SK-MEL-5 (cell line): ENCODE data around the gene QSOX1. TPM values are rescaled to one million over a fixed set of nuclear protein-coding genes. Genes with fewer than 3 reads are reported as not detected.

Experiments used
- DNase-seq: peaks from one replicate; pipeline ENCODE4 v3.0.0-alpha.2; 2016; ENCODE audit warnings: low read depth, low spot score
- in situ Hi-C: cut with HindIII; loops from 2 replicates; pipeline ENCODE4 v1.10.0; 2016; ENCODE audit warnings: low sequenced_read_pairs, high pct_unique_total_duplicates, low pct_unique_long_range_greater_than_20kb
- total RNA-seq: library from RNA; depleted of rRNA; stranded (reverse); fragments of >200 nt; shearing (Covaris generic); gene quantifications from 2 replicates; pipeline ENCODE4 v1.2.3, GENCODE V29; 2014

The QSOX1 gene
- total RNA-seq, 1 experiment from 2014 or later: 66.9 TPM

- in situ Hi-C loops: no loop called here
- DNase-seq: peak; percentile 59
Measured at GRCh38 chr1:180181048-180181447, 26.4 kb downstream of the QSOX1 start.

GRCh38 chr1:180181996-180182642 lies 27.4 kb downstream of the QSOX1 start:
- no peak for DNase-seq
- in situ Hi-C loops: no loop called here

- no peak for DNase-seq
- in situ Hi-C loops: no loop called here
Measured at GRCh38 chr1:180182643-180183311, 28.1 kb downstream of the QSOX1 start.

DNA sequence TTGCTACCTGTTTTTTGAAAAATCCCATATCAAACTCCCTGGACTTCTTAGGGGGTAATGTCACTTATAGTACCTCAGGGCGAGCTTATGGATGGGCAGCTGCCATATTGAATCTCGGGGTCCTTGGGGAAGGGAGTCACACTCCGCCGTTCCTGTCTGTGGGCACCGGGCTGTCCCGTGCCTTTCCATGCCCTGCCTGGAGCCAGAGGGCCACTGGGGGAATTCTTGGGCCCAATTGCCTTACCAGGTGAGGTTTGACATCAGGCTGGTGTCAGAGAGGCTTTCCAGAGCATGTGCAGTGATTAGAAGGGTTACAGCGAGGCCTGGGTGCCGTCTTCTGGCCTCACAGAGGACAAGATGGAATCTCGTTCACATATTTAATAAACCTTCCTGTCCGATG lies 28.8 kb downstream of the QSOX1 start:
- in situ Hi-C loops: no loop called here
- DNase-seq: no peak

- in situ Hi-C loops: no loop called here
Measured at GRCh38 chr1:180184041-180184440, 29.4 kb downstream of the QSOX1 start.

DNA sequence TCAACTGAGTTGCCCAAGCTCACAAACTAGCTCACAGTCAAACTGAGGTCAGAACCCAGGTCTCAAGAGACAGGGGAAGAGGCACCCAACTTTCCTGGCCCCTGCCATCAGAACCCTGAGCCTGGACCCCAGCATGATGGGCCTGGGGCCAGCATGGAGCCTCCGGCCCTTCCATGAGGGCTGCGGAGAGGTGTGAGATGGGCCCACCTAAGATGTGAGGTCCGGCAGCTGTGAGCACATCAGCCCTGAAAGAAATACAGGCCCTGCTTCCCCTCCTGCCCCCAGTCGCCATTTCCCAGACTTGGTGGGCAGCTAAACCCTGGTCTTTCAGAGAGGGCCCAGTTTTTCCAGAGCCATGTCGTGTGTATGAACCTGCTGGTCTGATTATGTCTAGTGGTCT lies 30.6 kb downstream of the QSOX1 start:
- in situ Hi-C loops: no loop called here
- DNase-seq: no peak

More at GRCh38 chr1:180184041-180184440, 29.4 kb downstream of the QSOX1 start:
- DNase-seq: no peak

DNA sequence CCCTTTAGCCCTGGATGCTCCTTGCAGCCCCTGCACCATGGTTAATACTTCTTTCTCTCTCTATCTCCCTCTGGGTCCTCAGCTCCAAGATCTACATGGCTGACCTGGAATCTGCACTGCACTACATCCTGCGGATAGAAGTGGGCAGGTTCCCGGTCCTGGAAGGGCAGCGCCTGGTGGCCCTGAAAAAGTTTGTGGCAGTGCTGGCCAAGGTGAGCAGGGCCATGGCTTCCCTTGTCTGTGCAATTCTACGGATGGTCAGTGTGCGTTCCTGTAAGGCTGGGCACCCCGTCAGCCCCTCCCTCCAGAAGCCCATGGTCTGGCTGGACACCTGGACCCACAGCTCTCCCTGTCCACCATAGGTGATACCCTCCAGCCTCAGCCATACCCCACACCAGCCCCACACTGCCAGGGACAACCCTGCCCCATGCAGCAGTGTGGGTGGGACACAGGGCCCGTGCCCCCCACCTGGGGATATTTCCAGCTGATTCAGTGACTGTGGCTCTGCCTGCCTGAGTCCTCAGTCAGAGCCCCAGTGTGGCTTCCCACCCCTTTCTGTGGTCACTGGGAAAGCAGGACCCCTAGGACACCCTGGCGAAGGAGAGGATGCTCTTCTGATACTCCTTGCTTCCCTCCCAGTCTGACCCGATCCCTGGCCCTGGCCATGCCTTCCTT lies 31.4 kb downstream of the QSOX1 start:
- no peak for DNase-seq
- in situ Hi-C loops: no loop called here

DNA sequence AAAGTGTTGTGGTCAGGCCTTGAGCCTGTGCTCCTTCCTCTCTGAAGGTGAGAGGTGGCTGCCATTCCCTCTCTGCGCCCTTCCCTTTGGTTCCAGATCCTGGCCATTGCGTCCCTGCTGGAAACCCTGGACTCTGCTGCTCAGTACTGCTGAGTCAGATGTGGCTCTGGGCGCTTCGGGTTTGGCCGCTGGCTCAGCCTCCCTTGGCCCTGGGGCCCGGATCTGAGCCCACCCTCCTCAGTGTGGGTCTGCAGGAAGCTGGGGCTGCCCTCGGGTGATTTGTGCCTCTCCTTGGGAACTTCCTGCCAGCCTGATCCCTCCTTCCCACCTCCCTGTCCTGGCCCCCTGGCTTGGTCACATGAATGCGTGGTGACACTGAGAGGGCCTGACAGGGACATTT lies 32.2 kb downstream of the QSOX1 start:
- DNase-seq: no peak

DNA sequence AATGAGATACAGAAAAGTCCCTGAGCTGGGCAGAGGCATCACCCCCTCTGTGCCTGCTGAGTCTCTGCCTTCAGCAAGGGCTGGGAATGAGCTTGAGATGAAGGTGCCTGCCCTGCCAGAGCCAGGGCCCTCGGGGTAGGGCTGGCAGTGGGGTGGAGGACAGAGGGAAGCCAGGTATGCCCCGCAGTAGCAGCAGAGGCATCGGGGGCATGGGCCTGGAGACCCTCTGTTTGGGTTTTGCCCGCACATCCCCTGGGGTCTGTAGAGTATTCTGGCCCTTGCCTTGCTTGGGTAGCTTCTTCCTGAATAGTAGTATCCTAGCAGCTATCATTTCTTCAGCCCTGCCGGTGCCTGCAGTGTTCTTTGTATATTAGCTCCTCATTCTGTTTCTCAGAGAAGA lies 33.0 kb downstream of the QSOX1 start:
- DNase-seq: no peak
- in situ Hi-C loops: no loop called here

More for the DNA sequence above, 32.2 kb downstream of the QSOX1 start:
- in situ Hi-C loops: no loop called here

DNA sequence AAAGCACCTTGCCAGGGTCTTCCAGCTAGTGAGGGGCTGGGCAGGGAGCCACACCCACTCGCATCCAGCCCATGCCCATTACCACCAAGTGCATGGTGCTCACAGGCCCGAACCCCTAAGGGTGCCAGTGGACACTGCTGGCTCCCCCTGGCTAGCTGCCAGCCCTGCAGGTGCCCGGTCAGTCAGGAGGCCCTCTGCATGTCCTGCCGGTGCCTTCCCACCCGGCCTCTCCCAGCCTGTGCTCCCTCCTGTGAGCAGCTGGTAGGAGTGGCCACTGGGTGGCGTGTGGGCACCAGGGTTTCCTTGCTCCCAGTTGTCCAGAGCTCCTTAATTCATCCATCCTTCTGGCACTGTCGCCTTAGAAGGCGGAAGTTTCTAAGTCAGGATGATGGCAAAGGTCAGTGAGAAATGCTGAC lies 33.4 kb downstream of the QSOX1 start:
- in situ Hi-C loops: no loop called here
- peak; percentile 80 for DNase-seq

- in situ Hi-C loops: no loop called here
- DNase-seq: no peak
Measured at GRCh38 chr1:180188684-180189175, 34.1 kb downstream of the QSOX1 start.

- no peak for DNase-seq
- in situ Hi-C loops: no loop called here
Measured at GRCh38 chr1:180190091-180190490, 35.4 kb downstream of the QSOX1 start.

DNA sequence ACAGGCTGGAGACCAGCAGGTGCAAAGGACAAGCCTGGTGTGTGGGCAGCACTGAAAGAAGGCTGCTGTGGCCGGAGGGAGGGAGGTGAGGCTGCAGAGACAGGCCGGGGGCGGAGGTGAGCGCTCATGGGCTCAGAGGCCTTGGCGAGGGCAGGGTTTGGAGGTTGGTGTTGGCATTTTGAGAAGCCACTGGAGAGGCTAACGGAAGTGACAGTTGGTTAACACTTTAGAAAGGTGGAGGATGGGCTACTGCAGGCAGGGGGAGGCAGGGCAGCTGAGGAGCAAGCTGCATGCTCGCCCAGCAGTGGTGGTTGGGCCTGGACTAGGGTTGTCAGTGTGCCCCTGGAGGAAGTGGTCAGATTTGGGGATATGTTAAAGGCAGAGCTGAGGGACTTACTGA lies 37.5 kb downstream of the QSOX1 start:
- DNase-seq: no peak
- in situ Hi-C loops: no loop called here

DNA sequence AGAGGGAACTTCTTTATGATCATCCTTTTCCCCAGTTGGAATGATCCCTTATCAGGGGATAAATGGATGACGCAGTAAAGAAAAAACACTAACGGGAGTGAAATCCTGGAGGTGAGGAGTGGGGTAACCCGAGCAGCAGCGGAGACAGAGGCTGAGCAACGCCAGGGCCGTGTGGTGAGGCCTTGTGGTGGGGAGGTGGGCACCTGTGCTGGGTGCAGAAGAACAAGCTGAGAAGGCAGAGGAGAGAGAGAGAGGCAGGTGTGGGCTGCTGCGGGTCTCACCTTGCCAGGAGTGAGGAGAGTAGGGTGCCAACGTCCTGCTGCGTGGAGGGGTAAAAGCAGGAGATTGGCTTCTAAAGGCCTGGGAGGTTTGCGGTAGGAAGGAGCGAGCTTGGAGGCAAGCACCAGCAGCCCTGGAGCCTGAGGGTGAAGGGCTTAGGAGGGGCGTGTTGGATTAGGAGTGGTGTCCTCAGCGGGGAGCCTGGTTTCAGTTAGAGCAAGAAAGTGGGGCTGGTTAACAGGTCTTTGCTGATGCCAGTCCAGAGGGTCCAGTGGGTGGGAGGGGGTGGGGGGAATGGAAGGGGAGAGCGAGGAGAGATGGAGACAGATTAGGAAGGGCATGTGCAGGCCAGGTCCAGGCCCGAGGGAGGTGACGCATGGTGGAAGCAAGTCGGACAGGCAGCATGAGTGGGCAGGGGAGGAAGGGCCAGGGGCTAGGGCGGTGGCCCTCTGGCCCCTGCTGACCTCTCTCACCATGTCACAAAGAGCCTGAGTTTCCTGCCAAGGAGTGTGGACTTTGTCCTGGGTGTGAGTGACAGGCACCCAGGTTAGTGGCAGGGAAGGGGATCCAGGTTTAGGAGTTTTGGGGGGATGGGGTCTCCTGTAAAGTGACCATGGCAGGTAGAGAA lies 38.7 kb downstream of the QSOX1 start:
- in situ Hi-C loops: no loop called here
- no peak for DNase-seq

- no peak for DNase-seq
- in situ Hi-C loops: no loop called here
Measured at GRCh38 chr1:180194048-180194425, 39.4 kb downstream of the QSOX1 start.

DNA sequence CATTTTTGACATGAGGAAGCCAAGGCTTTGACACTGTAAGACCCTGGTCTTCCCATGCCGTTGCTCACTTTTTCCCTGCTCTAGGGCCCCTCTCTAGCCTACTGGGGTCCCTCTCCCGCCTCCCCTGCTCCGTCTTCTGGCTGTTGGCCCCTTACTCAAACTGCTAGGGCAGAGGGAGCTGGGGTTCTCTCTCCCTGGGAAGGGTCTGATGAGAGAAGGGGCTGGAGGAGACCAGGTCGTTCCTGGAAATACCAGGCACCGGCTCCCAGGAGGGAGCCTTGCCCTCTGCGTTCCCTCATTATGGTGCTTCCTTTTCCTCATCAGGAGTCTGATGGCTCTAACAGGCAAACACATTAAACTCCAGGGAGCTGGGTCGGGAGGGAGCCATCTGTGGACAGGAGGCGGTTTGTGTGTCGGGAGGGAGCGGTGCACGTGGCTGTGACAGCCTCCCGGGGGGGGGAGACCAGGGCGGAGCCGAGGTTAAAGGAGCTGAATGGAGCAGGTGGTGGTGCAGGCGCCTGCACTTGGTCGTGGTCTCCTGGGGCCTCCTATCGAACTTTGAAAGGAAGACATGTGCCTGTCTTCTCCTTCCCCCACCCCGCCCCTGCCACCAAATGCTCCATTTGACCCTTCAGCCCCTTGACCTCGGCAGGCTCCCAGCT lies 40.0 kb downstream of the QSOX1 start:
- in situ Hi-C loops: no loop called here
- no peak for DNase-seq

GRCh38 chr1:180195401-180195800 lies 40.7 kb downstream of the QSOX1 start:
- no peak for DNase-seq
- in situ Hi-C loops: no loop called here
